K562 (cell line): ENCODE data around the gene ATG13. TPM values are rescaled to one million over a fixed set of nuclear protein-coding genes. Genes with fewer than 3 reads are reported as not detected.

ENCODE experiments used
- ARID3A ChIP-seq: IDR thresholded peaks from 2 replicates; pipeline ENCODE4 v1.6.1; 2012; ENCODE audit warnings: low read depth, low read length, improper control_type of control experiment, borderline replicate concordance
- E2F3 ChIP-seq: fragments of 250-450 bp; sonication (Bioruptor Pico); IDR thresholded peaks from 2 replicates; pipeline ENCODE4 v1.4.0; 2020; ENCODE audit warnings: mild to moderate bottlenecking
- ETV1 ChIP-seq: fragments of 450-650 bp; conservative IDR thresholded peaks from 2 replicates; pipeline ENCODE4 v1.6.1; 2016; ENCODE audit warnings: missing genetic modification characterization, control low read depth, low read depth, missing compliant biosample characterization
- GTF2A2 ChIP-seq: IDR thresholded peaks from 2 replicates; pipeline ENCODE4 v1.6.1; 2016; ENCODE audit warnings: mild to moderate bottlenecking, missing genetic modification characterization, missing compliant biosample characterization
- HDAC6 ChIP-seq: IDR thresholded peaks from 2 replicates; pipeline ENCODE4 v1.6.1; 2012; ENCODE audit warnings: low read depth, mild to moderate bottlenecking, control low read depth, inconsistent platforms, low read length, moderate library complexity
- HOMEZ ChIP-seq: fragments of 250-450 bp; sonication (Bioruptor Pico); IDR thresholded peaks from 2 replicates; pipeline ENCODE4 v1.4.0; 2020; ENCODE audit warnings: mild to moderate bottlenecking, moderate library complexity
- MNT ChIP-seq, 2 experiments: fragments of 450-650 bp; conservative IDR thresholded peaks; 2 replicates each; pipeline ENCODE4 v1.6.1; 2017; ENCODE audit warnings: mild to moderate bottlenecking in 2 of 2, moderate library complexity in 2 of 2
- NR0B1 ChIP-seq: fragments of 450-650 bp; IDR thresholded peaks from one replicate; pipeline ENCODE4 v1.6.1; 2018; ENCODE audit warnings: mild to moderate bottlenecking, moderate library complexity; ENCODE audit not compliant: partially characterized antibody
- NR2C1 ChIP-seq, 2 experiments: fragments of 450-650 bp; IDR thresholded peaks; 2 replicates each; pipeline ENCODE4 v1.6.1; 2017; ENCODE audit warnings: mild to moderate bottlenecking in 2 of 2, antibody characterized with exemption in 1 of 2, inconsistent platforms in 1 of 2, missing compliant biosample characterization in 1 of 2, missing genetic modification characterization in 1 of 2
- POLR3A ChIP-seq: IDR thresholded peaks from 2 replicates; pipeline ENCODE4 v1.6.1; 2011; ENCODE audit warnings: borderline replicate concordance, mild to moderate bottlenecking, moderate library complexity; ENCODE audit not compliant: insufficient read length, insufficient read depth; ENCODE audit errors: extremely low read depth
- SLC30A9 ChIP-seq: fragments of 250-450 bp; sonication (Bioruptor Pico); IDR thresholded peaks from 2 replicates; pipeline ENCODE4 v1.8.0; 2022; ENCODE audit warnings: mild to moderate bottlenecking, moderate library complexity
- ZC3H11A ChIP-seq: IDR thresholded peaks from 2 replicates; pipeline ENCODE4 v1.6.1; 2012; ENCODE audit warnings: low read depth, low read length, improper control_type of control experiment
- ZNF707 ChIP-seq: fragments of 250-450 bp; sonication (Bioruptor Pico); conservative IDR thresholded peaks from 2 replicates; pipeline ENCODE4 v1.8.0; 2022; ENCODE audit warnings: inconsistent platforms, mild to moderate bottlenecking, moderate library complexity
- polyA plus RNA-seq, 8 experiments: library from polyadenylated mRNA; depleted of rRNA in 4 of 8; stranded (reverse) in 5 of 8; unstranded in 3 of 8; fragments of >200 nt; fragmentation: Nextera tagmentation in 2 of 8; fragmentation: Illumina TruSeq in 1 of 8; extraction: Ambion mirVana in 2 of 8; extraction: Trizol in 1 of 8; gene quantifications; 2 replicates each; pipeline versions ENCODE4 v1.2.1 to v1.2.3, GENCODE V29; 2011 to 2014; ENCODE audit warnings: inconsistent platforms in 1 of 8, missing spikeins in 1 of 8
- total RNA-seq, 7 experiments: library from RNA; depleted of rRNA in 6 of 7; stranded (reverse); fragments of >200 nt in 6 of 7; fragmentation: Illumina TruSeq in 2 of 7; extraction: Trizol in 2 of 7; gene quantifications; 2 replicates each; pipeline versions ENCODE4 v1.2.1 to v1.2.3, GENCODE V29; 2011 to 2021; ENCODE audit warnings: low replicate concordance in 1 of 7

Gene ATG13
- total and polyA plus RNA-seq, 9 of the 15 experiments (the other 6 are each of a cell fraction or from before 2014, with no cell fraction given) = 13.1 to 61.5 (median 36.5) TPM

GRCh38 chr11:46700241-46701077, 83.1 kb downstream of the ATG13 start, which contains the start of the genes ARHGAP1 and ZNF408 (continued):
- no peak for TF ChIP-seq NR0B1
- TF ChIP-seq ETV1 (tag) = peak; percentile 92; the same call in 1 of the 2 replicates
- TF ChIP-seq ZNF707 (CRISPR knock-in tag) = no peak
- peak; percentile 93 for TF ChIP-seq NR2C1 (IDR thresholded peaks at IDR 0.05)
- peak; percentile 95 for TF ChIP-seq NR2C1 (tag; IDR thresholded peaks at IDR 0.05)
- no peak for TF ChIP-seq HDAC6
- no peak for TF ChIP-seq SLC30A9 (CRISPR knock-in tag)
- no peak for TF ChIP-seq ARID3A
- peak; percentile 97 to 98 for TF ChIP-seq MNT (conservative IDR thresholded peaks at IDR 0.05)
- TF ChIP-seq GTF2A2 (tag) = peak; percentile 84; the same call in 1 of the 2 replicates
- TF ChIP-seq E2F3 (CRISPR knock-in tag) = peak; percentile 9; the same call in 1 of the 2 replicates
- no peak for TF ChIP-seq POLR3A
- TF ChIP-seq ZC3H11A = no peak
- TF ChIP-seq HOMEZ (CRISPR knock-in tag) = no peak
